Astrocyte of the cerebellum (primary cell): ENCODE data around the gene IFIT5.
A peak's percentile ranks its signal among the peaks of the same experiment; 100 is the strongest.

ENCODE experiments used
- DNase-seq: peaks from one replicate; pipeline ENCODE4 v3.0.0-alpha.2; 2011; ENCODE audit warnings: low read depth
- H3K4me3 ChIP-seq: 2 replicates; pipeline ENCODE4 v1.5.1; 2011; ENCODE audit warnings: mild to moderate bottlenecking, low read depth, low read length, moderate library complexity
- in situ Hi-C: cut with HindIII; loops from 2 replicates; pipeline ENCODE4 v1.10.0; 2017; ENCODE audit warnings: low sequenced_read_pairs
- TF ChIP-seq, protein P1 (sequence below): IDR thresholded peaks from 2 replicates; pipeline ENCODE4 v1.5.1; 2012; ENCODE audit warnings: low read length, low read depth, moderate library complexity, mild to moderate bottlenecking; ENCODE audit errors: missing control alignments

The IFIT5 gene

DNA sequence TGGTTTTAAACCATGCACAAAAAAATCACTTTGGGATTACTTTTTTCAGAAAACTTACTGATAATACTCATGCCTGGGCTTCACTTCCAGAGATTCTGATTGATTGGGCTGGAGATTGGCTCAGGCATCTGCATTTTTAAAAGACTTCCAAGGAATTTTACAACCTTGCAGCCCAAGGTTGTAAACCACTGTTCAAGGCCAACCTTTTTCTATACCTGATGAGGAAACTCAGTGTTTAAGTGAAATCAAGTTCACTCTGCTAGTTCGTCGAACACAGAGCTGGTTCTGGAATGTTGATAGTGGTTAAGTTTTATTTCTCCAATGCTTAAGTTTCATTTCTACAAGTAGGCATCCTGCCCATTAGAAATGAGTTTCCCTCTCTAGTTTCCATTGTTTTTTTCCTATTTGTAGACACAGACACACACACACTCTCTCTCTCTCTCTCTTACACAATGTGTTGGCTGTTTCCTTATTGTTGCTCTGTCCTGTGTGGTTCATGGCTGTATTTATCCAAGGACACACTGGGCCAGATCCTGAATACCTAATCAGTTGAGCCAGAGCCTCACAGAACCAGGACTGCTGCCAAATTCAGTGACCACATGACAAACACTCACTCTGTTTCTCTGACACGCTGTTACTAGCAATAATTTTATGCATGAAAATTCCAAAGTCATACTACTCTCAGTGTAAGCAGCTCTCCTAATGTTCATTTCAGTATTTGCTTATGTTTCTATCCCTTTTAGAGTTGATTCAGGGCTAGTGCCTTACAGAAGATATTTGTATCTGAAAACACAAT, 40.3 kb upstream of the IFIT5 start:
- in situ Hi-C loops: no loop called here
- DNase-seq: peak; percentile 96
- TF ChIP-seq, protein P1, sequence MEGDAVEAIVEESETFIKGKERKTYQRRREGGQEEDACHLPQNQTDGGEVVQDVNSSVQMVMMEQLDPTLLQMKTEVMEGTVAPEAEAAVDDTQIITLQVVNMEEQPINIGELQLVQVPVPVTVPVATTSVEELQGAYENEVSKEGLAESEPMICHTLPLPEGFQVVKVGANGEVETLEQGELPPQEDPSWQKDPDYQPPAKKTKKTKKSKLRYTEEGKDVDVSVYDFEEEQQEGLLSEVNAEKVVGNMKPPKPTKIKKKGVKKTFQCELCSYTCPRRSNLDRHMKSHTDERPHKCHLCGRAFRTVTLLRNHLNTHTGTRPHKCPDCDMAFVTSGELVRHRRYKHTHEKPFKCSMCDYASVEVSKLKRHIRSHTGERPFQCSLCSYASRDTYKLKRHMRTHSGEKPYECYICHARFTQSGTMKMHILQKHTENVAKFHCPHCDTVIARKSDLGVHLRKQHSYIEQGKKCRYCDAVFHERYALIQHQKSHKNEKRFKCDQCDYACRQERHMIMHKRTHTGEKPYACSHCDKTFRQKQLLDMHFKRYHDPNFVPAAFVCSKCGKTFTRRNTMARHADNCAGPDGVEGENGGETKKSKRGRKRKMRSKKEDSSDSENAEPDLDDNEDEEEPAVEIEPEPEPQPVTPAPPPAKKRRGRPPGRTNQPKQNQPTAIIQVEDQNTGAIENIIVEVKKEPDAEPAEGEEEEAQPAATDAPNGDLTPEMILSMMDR: no peak
- no peak overlapping the region for H3K4me3 ChIP-seq

DNA sequence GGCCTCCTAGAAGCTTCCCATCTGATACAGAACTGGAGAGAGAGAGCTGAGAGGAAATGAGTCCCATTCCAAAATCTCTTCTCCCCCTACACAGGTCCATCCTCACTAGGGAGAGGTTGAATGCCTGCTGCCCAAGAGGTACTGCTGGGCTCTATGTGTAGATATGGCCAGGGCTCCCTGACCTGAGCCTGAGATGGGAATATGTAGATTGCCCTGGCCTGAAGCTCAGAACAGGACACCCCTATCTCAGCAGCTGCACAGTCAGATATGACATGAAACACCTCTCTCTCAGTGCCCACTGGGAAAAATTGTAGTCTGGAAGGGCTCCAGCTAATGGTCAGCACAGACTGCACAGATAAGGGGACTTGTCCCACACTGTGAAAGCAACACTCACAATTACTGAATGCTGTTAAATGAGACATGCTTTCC, 39.6 kb upstream of the IFIT5 start:
- H3K4me3 ChIP-seq: no peak overlapping the region
- TF ChIP-seq, protein P1: no peak
- in situ Hi-C loops: no loop called here
- no peak for DNase-seq

DNA sequence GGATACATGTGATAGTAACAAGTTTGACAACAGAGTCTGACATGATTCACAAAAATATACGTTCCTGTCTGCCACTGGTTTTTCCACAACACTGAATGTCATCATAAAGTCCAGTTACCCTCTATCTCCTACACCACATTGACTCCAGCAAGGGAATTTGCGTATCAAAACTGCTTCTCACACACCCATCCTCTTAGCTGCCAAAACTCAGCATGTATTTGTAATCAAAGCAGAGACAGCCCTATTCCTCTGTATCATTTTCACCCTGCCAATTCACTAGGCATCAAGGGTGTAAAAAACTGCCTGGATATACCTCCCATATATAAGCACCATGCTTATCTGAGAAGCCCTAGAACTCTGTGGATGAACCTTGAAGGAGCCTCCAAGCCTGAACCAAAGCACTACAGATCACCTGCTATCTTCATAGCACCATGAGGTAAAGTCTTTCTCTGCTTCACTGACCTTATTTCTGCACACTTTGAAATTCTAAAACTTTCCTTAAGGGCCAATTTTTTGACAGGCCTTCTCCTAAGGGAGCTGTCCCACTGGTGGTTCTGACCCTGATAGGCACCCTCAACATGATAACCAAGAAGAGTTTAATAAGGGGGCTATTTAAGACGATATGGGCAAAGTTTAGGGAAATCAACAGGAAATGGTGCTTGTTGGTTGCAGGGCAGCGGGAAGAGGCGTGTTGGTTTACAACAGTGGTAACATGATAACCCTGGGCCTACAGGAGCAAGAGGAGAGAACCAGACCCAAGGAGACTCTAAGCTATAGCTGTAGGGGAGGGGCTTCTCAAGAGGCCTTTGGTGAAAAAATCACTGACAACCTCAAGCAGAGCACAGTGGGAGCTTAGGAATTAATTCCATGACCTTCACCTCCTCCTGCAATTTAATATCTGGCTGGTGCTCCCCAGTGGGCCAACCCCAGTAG, 36.4 kb upstream of the IFIT5 start, which contains the start of gene IFIT1B:
Gene IFIT1B (plus strand): TSS at position 352 of the 933 bp plus-strand sequence. CDS start 80 bp downstream, at position 432.
- H3K4me3 ChIP-seq: no peak within 1 kb of the TSS
- no peak for DNase-seq
- in situ Hi-C loops: no loop called here
- TF ChIP-seq, protein P1: no peak

DNA sequence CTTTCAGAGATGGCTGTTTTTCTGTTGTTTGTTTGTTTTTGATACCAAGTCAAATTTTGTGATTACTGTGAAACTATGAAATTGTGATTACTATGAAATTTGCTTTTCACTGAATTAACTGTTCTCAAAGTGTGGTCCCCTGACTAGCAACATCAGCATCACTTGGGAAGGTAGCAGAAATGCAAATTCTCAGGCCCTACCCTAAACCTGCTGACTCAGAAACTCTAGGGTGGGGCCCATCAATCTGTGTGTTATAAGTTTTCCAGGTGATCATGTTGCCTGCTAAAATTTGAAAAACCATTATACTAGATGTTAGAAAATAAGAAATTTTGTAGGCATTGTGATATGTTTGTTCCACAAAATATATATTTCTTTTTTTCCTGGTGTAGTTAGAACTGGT, 35.3 kb upstream of the IFIT5 start:
- H3K4me3 ChIP-seq: no peak overlapping the region
- DNase-seq: no peak
- TF ChIP-seq, protein P1: no peak
- in situ Hi-C loops: no loop called here

DNA sequence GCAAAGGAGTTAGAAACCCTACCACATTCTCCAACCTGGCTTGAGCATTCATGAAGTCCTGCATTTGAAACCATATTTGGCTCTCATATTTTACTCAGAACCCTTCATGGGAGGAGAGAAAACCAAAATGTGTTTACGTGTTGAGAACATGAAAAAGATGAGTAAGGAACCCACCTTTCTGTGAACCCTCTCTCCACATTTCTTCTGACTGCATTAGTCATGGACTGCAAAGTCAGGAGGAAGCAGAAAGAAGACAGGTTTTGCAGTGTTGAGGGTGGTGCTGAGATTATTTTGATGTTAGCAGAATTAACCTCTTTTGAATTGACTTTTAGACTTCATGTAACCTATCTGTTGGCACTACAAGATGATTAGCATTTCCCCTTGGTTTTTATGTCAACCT, 31.6 kb upstream of the IFIT5 start:
- no peak for DNase-seq
- in situ Hi-C loops: no loop called here
- TF ChIP-seq, protein P1: no peak
- H3K4me3 ChIP-seq: no peak overlapping the region

DNA sequence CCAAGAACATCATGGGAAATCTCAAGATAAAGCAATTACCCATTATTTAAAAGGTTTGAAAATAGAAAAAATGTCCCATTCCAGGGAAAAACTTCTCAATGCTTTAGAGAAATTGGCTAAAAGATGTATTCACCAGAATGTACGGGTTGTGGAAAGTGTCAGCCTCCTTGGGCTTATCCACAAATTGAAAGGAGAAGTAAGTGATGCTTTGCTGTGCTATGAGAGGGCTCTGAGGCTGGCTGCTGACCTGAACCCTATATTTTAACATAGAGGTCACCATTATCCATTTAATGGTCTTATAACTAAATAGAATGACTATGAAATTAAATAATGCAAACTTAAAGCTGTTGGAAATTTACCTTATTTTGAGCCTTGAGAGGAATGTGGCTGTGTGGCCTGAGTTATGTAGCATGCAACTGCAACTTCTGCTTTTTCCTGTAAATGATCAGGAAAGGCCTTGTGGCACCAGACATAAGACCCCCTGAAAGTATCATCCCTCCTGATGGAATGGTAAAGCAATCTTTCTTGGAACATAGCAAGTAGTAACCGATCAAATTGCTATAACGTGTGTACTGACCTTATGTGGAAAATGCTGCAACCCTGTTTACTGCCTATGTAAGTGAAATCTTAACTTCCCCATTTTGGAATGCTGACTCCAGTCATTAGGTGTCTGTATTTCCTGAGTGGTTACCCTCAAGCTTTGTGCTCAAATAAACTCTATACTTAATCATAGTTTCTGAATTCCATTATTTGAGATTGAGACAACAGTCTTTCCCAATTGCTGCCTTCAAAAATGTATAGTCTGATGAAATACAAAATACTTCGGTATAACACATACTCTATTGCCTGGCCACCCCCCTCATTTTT, 29.7 kb upstream of the IFIT5 start:
- in situ Hi-C loops: no loop called here
- TF ChIP-seq, protein P1: no peak
- no peak for DNase-seq

More for the DNA sequence above, 29.7 kb upstream of the IFIT5 start:
- no peak overlapping the region for H3K4me3 ChIP-seq
